Astrocyte of the spinal cord (primary cell): Measurements from ENCODE around the gene ADAM12.
A peak's percentile ranks its signal among the peaks of the same experiment; 100 is the strongest.

ENCODE experiments used
- DNase-seq: peaks from one replicate; pipeline ENCODE4 v3.0.0; 2011; ENCODE audit warnings: low read depth, low spot score
- H3K4me3 ChIP-seq: 2 replicates; pipeline ENCODE4 v1.5.1; 2011; ENCODE audit warnings: low read depth, mild to moderate bottlenecking, low read length, moderate library complexity
- CTCF ChIP-seq: IDR thresholded peaks from 2 replicates; pipeline ENCODE4 v1.5.1; 2012; ENCODE audit warnings: low read depth, mild to moderate bottlenecking, low read length, inconsistent platforms
- in situ Hi-C: cut with HindIII; loops from 2 replicates; pipeline ENCODE4 v1.10.0; 2017; ENCODE audit warnings: low sequenced_read_pairs

The ADAM12 gene

GRCh38 chr10:126205486-126206205, 182.6 kb downstream of the ADAM12 start:
- in situ Hi-C loops, result no loop called here
- no peak for TF ChIP-seq CTCF
- no peak overlapping the region for H3K4me3 ChIP-seq
- no peak for DNase-seq

DNA sequence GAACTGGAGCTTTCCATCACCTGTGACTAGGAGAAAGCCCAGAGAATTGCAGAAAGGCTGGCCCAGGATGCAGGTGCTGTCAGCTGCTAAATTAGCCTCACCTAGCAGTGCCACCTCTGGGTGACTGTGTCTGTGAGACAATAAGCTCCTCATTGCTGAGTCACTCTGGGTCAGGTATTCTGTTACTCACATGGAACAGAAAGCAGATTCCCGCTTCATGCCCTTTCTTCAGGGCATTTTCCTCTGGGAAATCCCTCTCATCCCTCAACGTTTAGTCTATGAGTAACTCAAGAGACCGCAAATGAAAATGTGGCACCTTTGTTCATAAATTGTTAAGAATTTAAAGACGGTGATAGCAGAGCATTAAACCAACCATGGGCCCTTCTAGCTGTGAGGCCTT, 184.0 kb downstream of the ADAM12 start:
- no peak for TF ChIP-seq CTCF
- in situ Hi-C loops, result no loop called here

GRCh38 chr10:126203746-126204145, 184.5 kb downstream of the ADAM12 start:
- no peak for TF ChIP-seq CTCF
- in situ Hi-C loops, result no loop called here
- no peak for DNase-seq
- H3K4me3 ChIP-seq, result no peak overlapping the region

More for the DNA sequence above, 184.0 kb downstream of the ADAM12 start:
- DNase-seq, result no peak
- H3K4me3 ChIP-seq, result no peak overlapping the region

DNA sequence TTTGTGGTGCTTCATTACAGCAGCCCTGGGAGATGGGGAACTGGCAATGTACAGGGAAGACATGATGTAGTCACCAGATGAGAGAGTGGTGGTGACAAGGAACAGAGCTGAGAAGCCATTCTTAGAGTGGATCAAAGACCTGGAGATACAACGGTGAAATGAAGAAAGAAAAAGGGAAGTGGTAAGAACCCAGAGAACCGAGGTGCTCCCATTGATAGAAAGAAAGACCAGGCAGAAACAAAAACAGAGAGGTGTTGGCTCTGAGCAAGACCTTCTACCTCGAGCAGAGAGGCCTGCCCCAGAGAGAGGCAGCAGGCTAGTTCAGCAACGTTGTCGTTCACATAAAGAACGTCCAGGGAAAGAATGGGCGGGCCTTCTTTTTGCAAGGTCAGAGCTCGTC, 186.7 kb downstream of the ADAM12 start:
- DNase-seq, result no peak
- no peak for TF ChIP-seq CTCF
- no peak overlapping the region for H3K4me3 ChIP-seq
- in situ Hi-C loops, result no loop called here

DNA sequence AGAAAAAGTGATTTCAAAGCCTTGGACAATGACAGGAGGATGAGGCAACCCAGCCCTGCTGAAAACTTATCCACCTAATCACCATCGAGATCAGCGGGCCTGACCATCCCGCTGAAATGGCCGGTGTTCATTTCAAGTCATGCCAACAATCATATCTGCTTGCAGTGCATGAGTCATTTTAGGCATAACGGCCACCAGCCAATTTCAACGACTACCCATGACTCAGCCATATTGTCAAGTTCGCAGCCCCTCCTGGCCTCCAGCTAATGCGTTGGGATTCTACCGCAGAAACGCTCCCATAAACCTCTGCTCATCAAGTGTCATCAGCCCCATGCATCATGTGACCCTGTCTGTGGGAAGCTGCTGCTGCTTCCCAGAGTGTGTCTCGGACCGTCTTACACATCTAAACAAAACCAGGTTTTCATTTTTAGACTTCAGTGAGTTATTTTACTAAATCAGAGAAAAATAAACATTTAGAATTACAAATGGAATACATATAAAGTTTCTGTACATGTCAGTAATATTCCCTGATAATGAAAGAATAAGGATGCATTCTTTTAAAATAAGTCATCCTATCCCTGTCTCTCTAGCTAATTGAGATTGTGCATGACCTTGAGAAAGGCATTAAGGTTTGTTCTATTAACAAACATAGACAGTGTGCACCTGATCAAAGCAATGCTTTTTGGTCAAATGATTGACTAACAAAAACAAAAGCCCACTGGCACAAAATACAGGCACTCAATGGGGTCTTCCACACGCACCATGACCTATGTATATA, 188.9 kb downstream of the ADAM12 start:
- DNase-seq, result peak; percentile 99
- in situ Hi-C loops, result no loop called here
- no peak for TF ChIP-seq CTCF
- H3K4me3 ChIP-seq, result no peak overlapping the region

- no peak for DNase-seq
- H3K4me3 ChIP-seq, result no peak overlapping the region
- no peak for TF ChIP-seq CTCF
- in situ Hi-C loops, result no loop called here
Observed at GRCh38 chr10:126198681-126199080, 189.6 kb downstream of the ADAM12 start.
